Stimulated activated CD8-positive, alpha-beta memory T cell treated with anti-CD3 and anti-CD28 coated beads, Interleukin-4, amount 100 ng/mL, for 1 hour (primary cell): Measurements from ENCODE around the gene NEO1.

Source experiments
- DNase-seq, 2 donors: peaks; one replicate each; pipeline ENCODE4 v3.0.0-alpha.2; 2020; ENCODE audit warnings: low read depth in 2 of 2, low spot score in 1 of 2

The NEO1 gene

GRCh38 chr15:73075160-73075859 is 23.0 kb downstream of the NEO1 start:
- no peak for DNase-seq

- DNase-seq, result no peak
Observed at GRCh38 chr15:73078291-73078690, 26.0 kb downstream of the NEO1 start.

- DNase-seq, result no peak
Observed at GRCh38 chr15:73078722-73079121, 26.5 kb downstream of the NEO1 start.

GRCh38 chr15:73079565-73079964 is 27.3 kb downstream of the NEO1 start:
- no peak for DNase-seq

- DNase-seq, result no peak
Observed at GRCh38 chr15:73081321-73081958, 29.2 kb downstream of the NEO1 start.

- no peak for DNase-seq
Observed at GRCh38 chr15:73082812-73083211, 30.5 kb downstream of the NEO1 start.

GRCh38 chr15:73087098-73087497 is 34.8 kb downstream of the NEO1 start:
- no peak for DNase-seq

- DNase-seq, result no peak
Observed at GRCh38 chr15:73105064-73105463, 52.8 kb downstream of the NEO1 start.

- no peak for DNase-seq
Observed at GRCh38 chr15:73108676-73109075, 56.4 kb downstream of the NEO1 start.

GRCh38 chr15:73109765-73110164 is 57.5 kb downstream of the NEO1 start:
- no peak for DNase-seq

- DNase-seq, result no peak
Observed at GRCh38 chr15:73110201-73110600, 57.9 kb downstream of the NEO1 start.

- no peak for DNase-seq
Observed at GRCh38 chr15:73114064-73114463, 61.8 kb downstream of the NEO1 start.

GRCh38 chr15:73116164-73116563 is 63.9 kb downstream of the NEO1 start:
- no peak for DNase-seq

- DNase-seq, result no peak
Observed at GRCh38 chr15:73118055-73118454, 65.8 kb downstream of the NEO1 start.

- DNase-seq, result no peak
Observed at GRCh38 chr15:73119478-73119877, 67.2 kb downstream of the NEO1 start.

GRCh38 chr15:73120269-73120668 is 68.0 kb downstream of the NEO1 start:
- no peak for DNase-seq

- DNase-seq, result no peak
Observed at GRCh38 chr15:73125219-73125618, 73.0 kb downstream of the NEO1 start.

- no peak for DNase-seq
Observed at GRCh38 chr15:73127302-73127936, 75.2 kb downstream of the NEO1 start.

- no peak for DNase-seq
Observed at GRCh38 chr15:73130830-73131229, 78.6 kb downstream of the NEO1 start.

GRCh38 chr15:73134196-73134595 is 81.9 kb downstream of the NEO1 start:
- no peak for DNase-seq

- no peak for DNase-seq
Observed at GRCh38 chr15:73139041-73139743, 86.9 kb downstream of the NEO1 start.
